Stimulated activated CD4-positive, alpha-beta T cell treated with anti-CD3 and anti-CD28 coated beads, Interleukin-2, amount 100 ng/mL, for 24 hours (primary cell): ENCODE data around the gene KIF16B.

Experiments used
- DNase-seq, 2 donors: peaks; one replicate each; pipeline ENCODE4 v3.0.0-alpha.2; 2020

Gene KIF16B

DNA sequence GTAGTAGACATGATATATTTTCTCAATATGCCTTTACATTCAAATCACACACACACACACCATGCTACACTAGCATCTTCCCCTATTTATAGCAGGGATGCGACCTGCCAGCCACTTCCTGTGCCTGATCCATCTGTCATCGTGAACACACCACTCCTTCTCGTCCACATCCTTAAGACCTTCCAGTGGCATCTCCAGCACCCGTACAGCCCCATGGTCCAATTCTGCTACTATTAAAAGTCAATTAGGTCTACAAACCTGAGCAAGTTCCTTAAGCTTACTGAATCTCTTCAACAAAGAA lies 54.5 kb downstream of the KIF16B start:
- DNase-seq = no peak

DNA sequence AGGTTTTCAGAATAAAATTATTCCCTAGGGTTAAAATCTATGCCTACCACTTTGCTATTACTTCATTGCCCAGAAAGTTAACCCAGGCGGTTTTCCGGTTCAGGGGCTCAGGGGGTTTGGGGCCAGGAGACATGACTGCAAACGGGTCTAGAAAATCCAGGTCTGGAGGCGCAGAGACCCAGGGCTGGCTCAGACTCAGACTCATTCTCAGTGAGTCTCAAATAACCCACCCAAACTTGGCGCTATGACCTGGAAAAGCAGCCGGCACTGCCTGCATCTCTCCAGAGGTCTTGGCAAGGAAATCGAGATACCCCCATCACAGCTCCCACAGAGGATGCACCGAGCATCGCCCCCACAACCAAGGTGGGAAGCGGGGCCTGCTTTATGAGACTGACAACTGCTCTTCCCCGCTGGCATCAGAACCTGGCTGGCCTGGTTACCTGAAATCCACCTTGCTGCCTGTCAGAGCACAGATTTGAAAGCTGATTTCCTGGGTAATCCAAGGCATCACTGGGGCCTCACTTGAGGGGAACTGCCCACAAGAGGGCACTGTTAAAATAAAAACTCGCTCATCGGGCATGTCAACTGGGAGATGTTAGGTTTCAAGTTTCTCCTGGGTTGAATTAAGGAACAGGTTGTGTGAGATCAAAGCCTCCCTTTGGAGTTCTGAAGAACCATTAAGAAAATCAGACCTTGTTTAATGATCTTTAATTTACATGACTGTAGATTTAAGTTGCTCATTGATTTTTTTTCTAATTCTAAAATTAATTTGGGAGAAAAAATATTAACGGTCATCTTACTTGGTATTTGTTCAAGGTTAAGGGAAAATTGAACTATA lies 55.1 kb downstream of the KIF16B start:
- peak in 1 of 2 donors; percentile 17 for DNase-seq

DNA sequence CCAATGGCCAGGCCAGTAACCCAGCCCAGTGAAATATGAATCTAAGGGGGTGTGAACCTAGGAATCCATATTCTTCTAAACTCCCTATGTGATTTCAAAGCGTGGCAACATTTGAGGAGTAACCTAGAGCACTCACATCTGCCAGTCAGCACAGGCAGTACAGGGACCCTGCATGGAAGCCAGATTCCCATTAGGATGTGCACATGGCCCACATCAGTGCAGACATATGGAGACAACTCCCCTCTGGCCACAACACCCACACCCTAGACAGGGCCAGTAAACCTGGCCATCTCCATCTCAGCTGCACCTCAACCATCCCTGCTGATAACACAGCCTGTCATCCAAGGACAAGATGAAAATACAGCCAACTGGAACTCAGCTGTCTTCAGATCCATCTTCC lies 56.5 kb downstream of the KIF16B start:
- DNase-seq = no peak

DNA sequence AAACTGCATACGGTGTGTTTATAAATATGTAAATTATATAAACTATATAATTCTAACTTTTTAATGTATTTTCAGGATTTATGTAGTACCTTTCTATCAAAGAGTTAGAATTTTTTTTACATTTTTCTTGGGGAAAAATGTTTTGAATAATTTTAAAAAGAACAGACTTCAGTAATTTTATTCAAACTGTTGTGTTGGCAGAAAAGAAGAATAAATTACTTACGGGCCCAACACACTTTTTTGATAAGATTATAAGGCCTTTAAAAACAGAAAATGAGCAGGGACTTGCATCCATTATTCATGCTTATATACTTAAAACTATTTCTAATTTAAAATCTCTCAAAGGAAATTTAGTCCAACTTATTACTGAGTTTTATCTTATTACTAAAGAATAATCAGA lies 58.2 kb downstream of the KIF16B start:
- no peak for DNase-seq

DNA sequence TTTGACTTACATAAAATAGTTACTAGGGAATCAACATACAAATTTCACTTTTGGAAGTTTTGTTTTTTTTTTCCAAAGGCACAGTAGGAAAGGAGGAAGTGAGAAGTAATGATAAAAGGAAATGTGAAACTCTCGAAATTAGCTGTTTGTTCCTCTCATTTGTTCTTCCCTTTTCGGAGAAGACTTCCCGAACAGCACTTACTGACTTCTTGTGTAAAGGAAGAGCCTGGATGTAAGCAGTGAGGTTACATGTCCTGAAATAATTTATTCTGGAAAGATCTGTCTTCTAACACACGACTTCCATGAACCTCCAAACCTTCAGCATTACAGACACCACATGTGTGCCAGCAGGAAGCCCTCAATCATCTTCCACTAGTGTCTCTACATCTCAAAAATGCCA lies 59.1 kb downstream of the KIF16B start:
- DNase-seq = no peak

DNA sequence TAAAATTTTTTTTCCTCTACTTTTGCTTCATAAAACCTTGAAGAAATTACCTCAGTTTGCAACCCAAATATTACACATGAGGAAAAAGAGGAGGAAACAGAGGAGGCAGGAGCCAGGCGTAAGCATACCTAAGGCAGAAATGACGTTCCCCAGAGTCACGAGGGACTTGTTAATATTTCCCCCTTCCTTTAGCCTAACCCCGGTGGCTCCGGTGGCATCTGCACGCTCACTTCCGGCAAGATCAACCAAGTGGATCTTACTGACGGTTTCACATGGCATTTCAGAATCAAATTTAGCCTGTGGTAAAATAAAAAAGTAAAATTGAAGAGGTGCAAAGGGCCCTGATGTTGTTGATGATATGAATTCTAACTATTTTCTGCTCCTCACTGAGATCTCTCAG lies 67.4 kb downstream of the KIF16B start:
- no peak for DNase-seq

DNA sequence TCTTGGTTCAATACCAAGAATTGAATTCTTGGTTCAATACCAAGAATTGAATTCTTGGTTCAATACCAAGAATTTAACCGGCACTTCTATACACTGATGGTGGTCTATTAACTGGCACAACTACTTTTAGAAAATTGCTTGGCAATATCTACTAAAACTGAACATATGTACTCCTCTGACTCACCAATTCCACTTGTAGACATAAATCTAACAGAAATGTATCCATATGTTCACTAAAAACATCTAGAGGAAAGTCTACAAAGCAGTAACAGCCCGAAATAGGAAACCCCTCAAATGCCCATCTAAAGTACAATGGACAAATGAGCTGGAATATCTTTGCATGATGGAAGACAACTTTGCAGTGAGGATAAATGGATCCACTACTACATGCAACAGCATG lies 71.9 kb downstream of the KIF16B start:
- no peak for DNase-seq

DNA sequence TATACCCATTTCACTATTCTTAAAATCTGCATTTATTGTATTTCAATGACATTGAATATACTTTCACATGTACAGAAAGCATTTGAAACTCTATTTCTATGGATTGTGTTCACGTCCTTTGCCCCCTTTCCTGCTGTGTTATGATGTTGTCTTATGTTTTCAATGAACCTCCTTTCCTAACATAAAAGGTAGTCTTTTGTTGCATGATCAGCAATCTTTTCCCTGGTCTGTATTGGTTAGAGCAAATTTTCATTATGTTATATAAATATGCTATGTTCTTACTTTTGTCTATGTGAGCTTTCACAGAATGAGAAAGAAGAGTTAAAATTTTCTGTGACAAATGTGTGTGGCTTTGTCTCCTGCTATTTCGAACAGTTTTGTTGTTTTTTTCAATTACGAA lies 73.1 kb downstream of the KIF16B start:
- DNase-seq = no peak

DNA sequence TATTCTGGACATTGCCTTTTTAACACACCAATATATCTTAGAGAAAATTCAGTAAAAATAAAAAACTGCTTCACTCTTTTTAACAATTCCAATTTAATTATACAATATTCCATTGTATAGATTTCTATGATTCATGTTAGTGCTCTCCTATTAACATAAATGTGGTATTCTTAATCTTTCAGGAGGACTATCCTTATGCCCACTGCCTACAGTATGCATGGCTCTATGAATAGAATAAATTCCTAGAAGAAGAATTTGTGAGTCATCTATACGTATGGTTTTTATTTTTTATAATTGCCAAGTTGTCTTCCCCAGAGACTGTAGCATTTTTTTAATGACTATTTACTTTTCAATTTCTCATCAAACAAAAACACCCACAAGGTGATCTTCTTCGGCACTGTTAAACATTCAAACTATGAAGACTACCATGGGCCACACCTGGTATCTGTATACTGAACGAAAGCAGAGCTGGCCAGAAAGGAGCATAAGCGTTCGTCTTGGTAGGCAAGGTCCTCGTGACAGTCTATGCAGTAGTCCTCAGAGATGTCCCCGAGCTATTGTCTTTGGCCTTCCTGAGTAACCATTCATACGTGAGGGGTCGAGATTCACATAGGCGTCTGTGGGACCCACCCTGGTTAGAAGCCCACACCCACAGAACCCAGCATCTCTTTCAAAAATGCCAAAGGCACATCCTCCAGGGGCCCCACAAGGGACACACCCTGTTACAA lies 74.6 kb downstream of the KIF16B start:
- no peak for DNase-seq

DNA sequence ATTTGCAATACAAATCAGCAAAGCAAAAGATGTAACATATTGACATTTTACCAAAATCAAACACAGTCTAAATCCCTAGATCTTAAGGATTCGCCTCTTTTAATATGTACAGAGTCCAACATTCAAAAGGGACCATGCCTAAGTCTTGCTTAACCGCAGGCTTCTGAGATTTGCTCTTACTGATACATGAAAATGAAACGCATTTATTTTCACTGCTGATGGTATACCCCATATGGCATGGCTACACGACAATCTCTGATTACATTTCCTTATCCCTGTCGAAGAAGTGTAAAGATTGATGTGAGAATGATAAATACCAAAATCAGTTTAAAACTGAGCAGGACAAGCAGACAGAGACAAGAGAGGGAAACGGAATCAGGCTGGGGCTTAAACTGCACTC lies 75.4 kb downstream of the KIF16B start:
- DNase-seq = no peak

DNA sequence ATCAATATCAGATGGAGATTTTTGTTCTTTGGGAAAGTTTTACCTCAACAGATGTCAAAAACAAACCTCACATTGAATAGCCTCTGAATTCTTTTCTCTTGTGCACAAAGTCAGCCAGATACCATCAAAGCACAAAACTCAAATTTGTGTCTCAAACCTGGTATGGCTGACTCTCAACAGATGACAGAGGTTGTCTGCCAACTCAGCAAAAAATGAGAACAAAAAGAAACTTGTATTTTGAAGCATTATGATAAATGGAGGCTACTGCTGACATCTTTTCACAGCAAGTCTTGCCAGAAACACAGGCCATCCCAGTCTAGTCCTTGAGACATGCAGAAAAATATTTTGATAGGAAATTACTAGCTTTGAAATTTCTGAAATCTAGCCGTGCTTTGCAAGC lies 79.8 kb downstream of the KIF16B start:
- no peak for DNase-seq

DNA sequence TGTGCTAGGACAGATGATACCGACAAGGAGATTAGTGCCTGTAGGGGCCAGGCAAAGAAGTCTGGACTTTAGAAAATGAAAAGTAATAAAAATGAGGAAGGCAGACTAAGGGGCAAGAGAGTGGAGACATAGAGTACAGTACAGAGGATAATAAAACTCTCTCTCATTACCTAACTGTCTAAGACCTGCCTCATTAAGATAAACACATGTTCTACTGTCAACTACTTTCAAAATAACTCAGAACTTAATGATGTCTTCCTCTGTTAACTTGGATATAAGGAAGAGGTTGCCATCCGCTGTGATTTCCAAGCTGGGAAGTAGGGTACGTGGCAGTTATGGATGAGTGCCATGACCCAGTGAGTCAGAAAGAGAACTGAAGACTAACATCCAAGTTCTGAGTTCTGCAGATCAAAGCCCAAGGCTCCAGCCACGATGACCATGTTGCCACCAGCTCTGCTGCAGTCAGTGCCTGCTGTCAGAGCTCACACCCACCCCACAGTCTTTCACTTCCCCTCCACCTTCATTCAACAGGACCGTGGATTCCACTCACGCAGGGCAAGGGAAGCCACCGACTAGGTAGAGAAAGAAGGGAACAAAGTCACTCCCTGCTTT lies 81.8 kb downstream of the KIF16B start:
- DNase-seq = no peak

DNA sequence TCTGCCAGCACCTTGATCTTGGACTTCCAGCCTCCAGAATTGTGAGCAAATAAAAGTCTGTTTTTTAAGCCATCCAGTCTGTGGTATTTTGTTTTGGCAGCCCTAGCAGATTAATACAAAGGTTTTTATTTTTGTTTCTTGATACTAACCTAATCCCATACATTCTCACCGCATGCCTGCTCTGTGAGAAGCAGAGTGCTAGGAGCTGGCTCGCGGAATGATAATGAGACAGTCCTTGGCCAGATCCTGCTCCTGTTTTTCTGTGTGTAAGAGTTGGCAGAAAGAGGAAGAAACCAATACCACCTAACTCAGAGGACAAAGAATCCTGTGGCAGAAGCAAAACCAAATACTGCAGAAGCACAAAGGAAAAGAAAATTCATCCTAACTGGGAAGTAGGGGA lies 82.6 kb downstream of the KIF16B start:
- DNase-seq = no peak

DNA sequence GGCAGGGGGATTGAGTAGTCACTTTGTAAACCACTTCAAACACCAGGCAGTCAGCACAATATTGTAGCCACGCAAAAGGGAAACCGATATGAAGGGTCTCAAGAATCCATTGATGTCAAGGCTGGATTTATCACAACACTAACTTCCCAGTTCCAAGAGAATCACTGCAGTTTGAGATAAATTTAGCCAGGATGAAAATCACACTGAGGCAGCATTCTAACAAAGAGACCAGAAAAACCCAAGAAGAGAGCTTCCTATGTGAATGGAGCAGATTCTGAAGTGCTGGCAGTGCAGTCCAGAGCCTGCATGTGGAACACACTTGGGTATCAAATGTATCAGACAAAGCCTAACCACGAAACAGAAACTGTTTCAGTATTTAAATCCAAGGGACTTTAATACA lies 84.6 kb downstream of the KIF16B start:
- no peak for DNase-seq

DNA sequence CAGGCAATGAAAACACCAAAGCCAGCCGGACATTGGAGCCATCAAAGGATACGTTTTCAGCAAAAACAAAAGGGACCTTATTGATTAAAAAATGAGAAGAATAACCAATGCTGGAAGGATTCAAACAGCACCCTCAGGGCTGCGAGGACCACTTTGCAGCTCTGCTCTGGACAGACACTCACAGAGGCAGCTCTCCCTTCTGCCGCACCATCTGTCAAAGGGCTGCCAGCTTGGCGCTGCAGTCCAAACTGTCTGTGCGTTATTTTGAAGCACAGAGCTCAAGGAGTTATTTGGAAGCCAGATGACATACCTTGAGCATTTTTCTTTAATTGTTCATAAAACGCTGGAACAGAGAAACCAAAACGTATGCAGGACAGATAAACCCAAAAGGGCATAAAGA lies 85.2 kb downstream of the KIF16B start:
- DNase-seq = no peak

DNA sequence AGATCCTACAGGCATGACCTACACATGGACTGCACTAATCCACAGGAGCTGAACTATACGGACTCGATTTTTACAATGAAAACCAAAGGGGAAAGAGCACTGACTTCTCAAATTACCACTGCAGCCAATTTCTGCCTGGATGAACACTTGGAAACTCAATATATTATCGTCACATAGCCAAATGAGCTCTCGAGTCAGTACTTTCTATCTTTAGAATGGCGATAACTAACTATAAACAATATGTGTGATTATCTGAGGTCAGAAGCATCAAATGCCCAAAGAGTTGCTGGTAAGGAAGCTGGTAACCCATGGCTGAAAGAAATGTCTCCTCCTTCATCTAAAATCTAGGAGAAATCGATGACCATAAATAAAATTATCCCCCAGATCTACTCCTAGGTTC lies 86.7 kb downstream of the KIF16B start:
- no peak for DNase-seq

DNA sequence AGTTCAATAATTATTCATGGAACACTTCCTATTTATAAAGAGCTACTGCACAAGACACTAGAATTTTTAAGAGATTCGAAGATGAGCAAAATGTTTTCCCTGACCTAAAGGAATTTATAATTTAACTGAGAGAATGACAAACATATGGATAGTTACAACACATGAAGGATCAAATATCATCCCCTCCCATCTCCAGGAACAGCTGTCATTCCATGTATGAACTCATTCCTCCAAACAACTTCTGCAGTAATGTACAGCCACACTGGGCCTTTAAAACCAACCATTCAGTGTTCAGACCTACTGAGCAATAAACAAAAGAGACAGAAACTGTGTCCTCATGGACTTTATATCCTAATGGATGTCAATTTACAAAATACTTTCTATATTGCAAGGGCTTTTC lies 87.8 kb downstream of the KIF16B start:
- no peak for DNase-seq

DNA sequence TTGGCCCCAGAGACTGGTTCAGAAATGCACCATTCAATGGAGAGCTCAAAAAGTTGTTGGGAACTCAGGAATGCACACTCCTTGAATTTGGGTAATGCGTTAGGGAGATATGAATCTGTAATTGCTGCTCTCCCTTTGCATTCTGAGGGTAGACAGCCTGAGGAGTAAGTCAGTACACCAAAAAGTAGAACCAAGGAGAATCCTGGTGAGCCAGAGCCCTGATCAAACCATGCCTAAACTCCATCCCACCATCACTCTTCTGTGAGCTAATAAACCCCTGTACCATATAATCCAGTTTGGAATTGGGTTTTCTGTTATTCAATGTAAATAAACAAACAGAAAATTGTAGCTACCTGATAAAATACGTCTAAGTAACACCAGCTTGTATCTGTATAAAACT lies 90.2 kb downstream of the KIF16B start:
- DNase-seq = no peak

DNA sequence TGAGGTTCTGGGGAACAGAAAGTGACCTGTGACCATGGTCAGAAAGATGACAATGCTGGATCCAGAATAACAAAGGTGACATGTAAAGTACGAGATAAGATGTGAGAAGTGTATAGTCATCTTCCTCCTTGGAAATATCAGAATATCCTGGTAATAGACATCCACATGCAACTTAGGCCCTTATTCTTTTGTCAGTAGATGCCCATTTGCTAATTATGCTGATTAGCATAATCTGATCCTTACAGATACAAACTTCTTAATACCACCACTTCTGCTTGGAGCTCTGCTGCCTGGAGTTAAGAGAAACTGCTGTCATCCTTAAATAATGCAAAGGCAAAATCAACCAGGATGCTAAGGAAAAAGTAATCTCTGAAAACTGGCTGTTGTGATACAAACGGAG lies 91.3 kb downstream of the KIF16B start:
- DNase-seq = no peak

DNA sequence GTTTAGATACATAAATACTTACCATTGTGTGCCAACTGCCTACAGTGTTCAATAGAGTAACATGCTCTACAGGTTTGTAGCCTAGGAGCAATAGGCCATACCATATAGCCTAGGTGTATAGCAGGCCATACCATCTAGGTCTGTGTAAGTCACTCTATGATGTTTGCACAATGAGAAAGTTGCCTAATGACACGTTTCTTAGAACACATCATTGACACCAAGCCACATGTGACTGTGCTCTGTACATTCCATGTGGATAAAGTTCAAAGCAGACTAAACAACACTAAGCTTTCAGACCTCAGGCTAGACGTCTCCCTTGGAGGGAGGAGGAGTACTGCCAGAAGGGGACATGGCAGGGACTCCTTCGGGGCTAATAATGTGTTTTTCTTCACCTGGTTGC lies 93.6 kb downstream of the KIF16B start:
- DNase-seq = no peak

DNA sequence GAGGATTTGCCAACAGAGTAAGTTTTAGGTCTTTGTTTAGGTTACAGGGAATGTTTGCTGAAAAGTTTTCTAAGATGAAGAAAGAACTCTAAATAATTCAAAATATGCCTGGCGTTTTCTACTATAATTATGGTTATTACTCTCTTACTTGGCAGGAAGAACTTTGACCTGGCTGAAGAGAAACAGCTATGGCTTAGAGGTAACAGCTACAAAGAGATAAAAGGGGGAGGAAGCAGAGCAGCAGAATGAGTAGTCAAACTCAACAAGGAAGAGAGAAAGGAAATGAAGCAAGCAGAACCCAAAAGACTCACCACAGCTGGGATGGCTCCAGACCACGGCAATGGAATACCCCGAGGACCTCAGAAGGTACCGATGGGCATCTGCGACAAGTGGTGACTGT lies 95.6 kb downstream of the KIF16B start:
- no peak for DNase-seq

DNA sequence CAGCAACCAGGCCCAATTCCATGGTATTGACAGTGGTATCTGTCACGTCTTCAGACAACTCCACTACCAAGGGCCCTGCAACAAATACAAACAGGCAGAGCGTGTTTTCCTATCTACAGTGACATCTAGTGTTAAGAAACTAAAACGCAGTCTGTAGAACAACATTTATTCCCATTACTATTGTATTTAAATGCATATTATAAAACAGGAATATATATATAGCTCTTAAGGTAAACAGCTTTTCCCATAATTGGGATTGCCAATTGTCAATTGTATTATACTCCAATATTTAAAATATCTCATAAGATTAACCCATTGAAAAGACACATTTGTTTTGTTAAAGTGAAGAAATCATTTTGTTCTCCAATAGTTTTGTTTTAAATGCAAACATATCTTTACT lies 97.2 kb downstream of the KIF16B start:
- no peak for DNase-seq

DNA sequence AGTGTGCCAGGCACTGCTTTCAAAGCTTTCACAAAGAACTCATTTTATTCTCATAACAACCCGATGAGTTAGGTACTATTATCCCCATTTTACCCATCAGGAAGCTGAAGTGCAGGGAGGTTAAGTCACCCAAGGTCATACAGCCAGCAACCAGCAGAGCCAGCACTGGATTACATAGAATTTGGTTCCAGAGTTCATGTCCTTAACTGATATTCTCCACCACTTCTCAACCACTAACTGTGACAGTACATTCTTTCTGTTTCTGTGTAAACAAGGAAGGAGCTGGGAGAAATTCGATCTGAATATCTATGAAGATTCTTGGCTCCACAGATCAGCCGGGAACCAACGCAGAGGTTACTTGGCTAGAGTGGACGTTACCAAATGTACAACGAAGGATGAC lies 98.0 kb downstream of the KIF16B start:
- DNase-seq = no peak

DNA sequence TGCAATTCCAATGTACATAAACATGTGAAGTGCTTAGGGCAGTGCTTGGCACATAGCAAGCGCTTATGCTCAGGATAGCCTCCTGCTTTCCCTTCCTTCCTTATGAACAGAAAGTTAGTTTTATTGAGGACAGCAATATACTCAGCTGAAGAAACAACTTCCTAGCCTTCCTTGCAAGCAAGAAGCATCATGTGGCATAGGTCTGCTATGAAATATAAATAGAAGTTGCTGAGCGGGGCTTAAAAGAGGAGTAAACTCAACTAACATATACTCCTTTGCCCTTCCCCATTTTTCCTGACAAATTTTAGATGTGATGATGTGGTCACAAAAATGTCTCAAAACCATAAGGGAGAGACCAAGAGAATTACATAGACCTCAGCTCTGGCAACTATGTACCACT lies 98.9 kb downstream of the KIF16B start:
- DNase-seq = no peak
